Measurements from ENCODE around the gene NARF.
"Not testable (repeated sequence)": the region's sequence is repeated elsewhere in the genome, so short reads cannot be mapped to it uniquely, and the experiment has no call there.

NARF gene

GRCh38 chr17:82458179-82458884 is at the start of gene NARF:
Gene NARF, plus strand, starts transcription at chr17:82458741. Its CDS starts 63 bp downstream, at chr17:82458804.
- DNase-seq (ENCODE audit: low spot score), result peak; percentile 100

GRCh38 chr17:82408938-82409318 is 49.6 kb upstream of the NARF start:
- DNase-seq (ENCODE audit: low spot score), result no peak

DNA sequence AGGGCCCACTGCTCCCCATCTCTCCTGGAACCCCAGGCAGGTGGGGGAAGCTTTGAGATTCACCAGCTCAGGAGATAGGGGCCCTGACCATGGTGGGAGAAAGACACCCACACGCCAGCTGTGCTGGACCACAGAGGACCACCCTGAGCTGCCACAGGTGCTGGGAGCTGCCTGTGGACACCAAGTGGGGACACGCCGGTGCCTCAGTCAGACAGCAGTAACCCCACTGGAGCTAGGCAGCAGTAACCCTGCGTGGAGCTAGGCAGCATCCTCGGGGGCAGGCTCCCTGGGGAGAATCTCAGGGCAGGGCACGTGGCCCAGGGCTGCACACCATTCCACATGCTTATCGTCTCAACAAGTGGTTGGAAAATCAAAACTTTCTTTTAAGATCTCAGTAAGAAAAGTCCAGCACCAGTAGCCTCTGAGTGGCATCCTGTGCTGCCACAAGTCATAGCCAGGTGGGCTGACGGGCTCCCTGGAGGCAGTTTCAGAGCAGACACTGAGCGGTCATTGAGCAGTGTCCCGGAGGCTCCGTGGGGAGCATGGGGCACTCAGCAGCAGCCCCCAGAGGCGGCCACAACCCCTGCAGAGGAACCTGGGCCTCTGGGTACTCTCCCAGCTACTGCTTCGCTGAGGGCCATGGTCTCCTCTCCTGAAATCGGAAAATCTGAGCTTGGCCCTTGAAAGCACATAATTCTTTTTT is 48.4 kb upstream of the NARF start:
- DNase-seq (ENCODE audit: low spot score), result no peak

- no peak for DNase-seq (ENCODE audit: low spot score)
Observed at GRCh38 chr17:82411396-82412053, 47.0 kb upstream of the NARF start.

DNA sequence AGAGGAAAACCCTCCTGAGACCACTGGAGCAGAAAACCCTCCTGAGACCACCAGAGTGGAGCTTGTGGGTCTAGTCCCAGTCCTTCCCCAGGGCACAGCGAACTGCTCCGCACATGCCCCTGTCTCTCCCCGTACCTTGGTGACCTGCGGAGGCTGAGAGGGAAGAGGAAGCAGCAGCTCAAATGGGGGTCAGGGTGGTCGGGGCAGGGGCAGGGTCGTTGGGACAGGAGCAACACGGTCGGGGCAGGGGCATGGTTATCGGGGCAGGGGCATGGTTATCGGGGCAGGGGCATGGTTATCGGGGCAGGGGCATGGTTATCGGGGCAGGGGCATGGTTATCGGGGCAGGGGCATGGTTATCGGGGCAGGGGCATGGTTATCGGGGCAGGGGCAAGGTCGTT is 46.5 kb upstream of the NARF start:
- DNase-seq (ENCODE audit: low spot score), result not testable (repeated sequence)

DNA sequence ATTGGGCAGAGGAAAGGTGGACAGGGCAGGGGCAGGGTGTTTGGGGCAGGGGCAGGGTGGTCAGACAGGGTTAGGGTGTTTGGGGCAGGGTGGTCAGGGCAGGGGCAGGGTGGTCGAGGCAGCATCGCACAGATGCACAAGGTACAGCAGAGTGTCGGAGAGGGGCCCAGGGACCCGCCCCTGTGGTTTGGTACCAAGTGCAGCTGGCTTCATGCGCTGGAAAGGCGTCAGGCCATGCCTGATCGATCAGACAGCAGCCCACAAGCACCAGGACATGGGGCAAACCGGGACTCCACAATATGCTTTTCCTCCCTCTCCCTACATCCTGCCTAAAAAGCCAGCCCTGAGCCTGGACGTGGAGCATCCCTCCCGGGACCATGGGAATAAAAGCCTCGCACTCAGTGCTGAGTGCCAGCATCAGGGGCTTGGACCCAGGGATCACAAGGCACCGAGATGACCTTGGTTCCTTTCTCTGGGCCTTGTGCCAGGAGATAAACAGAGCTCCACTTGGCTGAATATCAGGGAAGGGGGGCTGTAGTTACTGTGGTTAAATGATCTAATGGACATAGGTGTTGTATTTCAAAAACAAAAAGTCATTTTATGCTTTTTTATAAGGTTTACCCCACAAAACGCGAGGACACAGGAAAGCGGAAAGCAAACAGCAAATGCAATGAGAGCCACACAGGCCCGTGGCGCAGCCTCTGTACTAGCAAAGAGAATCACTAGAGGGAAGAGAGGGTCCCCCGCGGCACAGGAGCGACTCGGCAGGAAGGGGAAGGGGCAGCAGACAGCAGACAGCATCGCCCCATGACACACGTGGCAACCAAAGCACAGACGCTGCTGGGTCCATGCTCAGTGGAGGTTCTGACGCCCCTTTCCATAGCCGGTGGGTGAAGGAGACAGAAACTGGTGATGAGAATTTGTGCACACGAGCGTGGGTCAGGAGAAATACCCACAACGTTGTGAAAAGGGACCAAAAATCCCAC is 45.7 kb upstream of the NARF start:
- no peak for DNase-seq (ENCODE audit: low spot score)

DNA sequence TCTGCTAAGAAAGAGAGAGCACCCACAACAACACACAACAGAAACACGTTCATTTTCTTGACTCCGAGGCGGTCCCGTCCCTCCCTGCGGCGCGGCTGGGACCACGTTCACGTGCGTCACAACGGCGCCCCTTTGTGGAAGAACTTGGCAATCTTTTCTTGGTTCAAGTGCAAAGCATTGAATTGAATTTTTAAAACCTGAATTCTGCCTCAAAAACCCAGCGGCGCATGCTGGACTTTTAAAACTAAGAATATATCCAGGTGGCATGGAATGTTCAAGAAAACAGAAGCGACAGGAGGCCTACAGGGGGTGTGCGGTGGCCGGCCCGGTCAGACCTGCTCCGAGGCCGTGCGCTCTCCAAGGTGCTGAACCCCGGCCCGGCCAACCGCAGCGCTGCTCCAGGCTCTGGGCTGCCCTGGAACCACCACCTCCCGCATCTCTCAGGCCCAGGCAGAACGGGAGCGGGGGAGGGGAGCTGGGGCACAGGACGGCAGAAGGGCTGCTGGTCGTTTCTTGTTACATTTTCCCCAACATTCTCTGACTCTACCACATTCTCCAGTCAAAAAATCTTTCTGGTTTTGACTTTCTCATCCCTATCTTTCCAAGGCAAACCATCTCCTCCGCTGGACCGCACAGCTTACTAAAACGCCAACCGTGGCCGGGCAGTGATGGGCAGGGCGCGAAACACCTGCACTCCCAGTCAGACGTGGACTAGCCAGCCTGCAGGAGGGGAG is 43.8 kb upstream of the NARF start:
- DNase-seq (ENCODE audit: low spot score), result peak; percentile 89

- DNase-seq (ENCODE audit: low spot score), result no peak
Observed at GRCh38 chr17:82415336-82415735, 43.2 kb upstream of the NARF start.

- DNase-seq (ENCODE audit: low spot score), result no peak
Observed at GRCh38 chr17:82415786-82416185, 42.8 kb upstream of the NARF start.

GRCh38 chr17:82416264-82416663 is 42.3 kb upstream of the NARF start:
- DNase-seq (ENCODE audit: low spot score), result no peak

DNA sequence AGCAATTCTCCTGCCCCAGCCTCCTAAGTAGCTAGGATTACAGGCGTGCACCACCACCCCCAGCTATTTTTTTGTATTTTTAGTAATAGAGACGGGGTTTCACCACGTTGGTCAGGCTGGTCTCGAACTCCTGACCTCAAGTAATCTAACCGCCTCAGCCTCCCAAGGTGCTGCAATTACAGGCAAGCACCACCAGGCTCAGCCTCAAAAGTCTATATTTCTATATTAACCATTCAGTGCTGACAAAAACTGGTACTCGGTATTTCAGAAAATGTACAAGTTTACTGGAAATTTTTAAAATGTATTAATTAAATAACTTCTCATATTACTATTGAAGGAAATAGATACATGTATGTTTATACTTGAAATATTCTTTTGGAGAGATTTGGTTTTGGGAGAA is 41.8 kb upstream of the NARF start:
- DNase-seq (ENCODE audit: low spot score), result no peak

DNA sequence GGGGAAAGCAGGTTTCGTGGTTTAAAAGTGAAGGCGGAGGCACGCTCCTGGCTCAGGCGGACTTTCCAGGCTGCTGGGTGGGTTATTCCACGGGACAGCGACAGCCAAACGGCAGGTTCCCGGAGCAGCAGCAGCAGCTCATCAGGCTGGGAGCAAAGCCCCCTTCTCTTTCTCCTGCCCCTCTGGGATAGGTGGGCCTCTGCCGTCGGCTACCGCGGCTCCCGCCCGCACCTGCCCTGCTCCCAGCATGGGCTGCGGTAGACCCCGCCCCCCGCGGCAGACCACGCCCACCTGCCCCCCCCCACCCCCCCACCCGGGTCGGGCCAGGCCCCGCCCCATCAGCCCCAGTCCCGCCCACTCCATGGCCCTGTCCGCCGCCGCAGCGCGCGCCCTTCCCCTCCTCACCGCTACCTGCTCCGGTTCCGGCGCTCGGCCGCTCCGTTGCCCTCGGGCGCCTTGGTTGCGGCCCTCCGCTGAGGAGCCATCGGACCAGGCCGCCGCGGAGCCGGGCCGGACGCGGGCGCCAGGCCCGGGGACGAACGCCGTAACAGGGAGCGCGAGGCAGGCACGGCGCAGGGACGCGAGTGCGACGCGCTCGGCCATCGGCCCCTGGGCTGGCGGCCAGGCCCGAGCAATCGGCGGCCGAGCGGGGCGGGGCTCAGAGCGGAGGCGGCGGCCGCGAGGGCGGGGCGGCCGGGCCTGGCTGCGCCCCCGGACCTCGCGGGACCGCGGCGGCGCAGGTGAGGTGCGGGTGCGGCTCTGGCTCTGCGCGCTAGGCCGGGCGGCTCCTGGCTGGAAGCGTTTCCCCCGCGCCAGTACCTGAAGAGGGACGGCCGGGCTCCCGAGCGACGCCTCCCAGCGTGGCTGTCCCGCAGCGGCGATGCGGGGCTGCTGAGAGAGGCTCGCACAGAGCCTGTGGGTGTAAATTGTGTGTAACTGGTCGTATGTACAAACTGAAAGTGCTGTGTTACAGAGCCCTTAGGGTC is 40.2 kb upstream of the NARF start, which contains the start of the genes HEXD and OGFOD3:
Gene HEXD (plus strand): TSS at position 347 of the 986 bp plus-strand sequence. CDS start 1,453 bp downstream, outside the sequence.
Gene OGFOD3 (minus strand): TSS at position 586 of the 986 bp plus-strand sequence. CDS start 101 bp downstream, at position 485.
- peak; percentile 100 for DNase-seq (ENCODE audit: low spot score)

GRCh38 chr17:82419540-82419939 is 39.0 kb upstream of the NARF start:
- no peak for DNase-seq (ENCODE audit: low spot score)

GRCh38 chr17:82424001-82424862 is 34.3 kb upstream of the NARF start:
- no peak for DNase-seq (ENCODE audit: low spot score)

DNA sequence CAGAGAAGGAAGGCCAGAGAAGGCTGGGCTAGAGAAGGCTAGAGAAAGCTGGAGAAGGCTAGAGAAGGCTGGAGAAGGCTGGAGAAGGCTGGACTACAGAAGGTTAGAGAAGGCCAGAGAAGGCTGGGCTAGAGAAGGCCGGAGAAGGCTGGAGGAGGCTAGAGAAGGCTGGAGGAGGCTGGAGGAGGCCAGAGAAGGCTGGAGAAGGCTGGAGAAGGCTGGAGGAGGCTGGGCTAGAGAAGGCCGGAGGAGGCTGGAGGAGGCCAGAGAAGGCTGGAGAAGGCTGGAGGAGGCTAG is 33.7 kb upstream of the NARF start:
- DNase-seq (ENCODE audit: low spot score), result no peak

GRCh38 chr17:82428546-82428945 is 30.0 kb upstream of the NARF start:
- DNase-seq (ENCODE audit: low spot score), result peak; percentile 36

DNA sequence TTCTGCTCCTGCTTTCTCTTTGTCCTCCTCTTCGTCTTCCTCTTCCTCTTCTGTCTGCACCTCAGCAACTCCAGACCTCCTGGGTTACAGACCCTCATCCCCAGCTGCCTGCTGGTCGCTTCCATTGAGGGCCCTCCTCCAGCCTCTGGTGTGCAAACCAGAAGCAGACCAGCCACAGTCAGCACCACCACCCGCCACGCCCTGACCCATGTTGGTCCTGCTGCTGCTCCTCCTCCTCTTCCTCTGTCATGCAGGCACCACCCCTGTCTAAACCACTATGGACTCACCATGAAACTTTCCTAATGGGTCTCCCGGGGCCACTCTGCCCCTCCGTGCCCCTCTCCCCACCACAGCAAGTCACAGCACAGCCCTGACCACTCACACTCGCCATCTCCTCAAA is 28.7 kb upstream of the NARF start:
- no peak for DNase-seq (ENCODE audit: low spot score)

DNA sequence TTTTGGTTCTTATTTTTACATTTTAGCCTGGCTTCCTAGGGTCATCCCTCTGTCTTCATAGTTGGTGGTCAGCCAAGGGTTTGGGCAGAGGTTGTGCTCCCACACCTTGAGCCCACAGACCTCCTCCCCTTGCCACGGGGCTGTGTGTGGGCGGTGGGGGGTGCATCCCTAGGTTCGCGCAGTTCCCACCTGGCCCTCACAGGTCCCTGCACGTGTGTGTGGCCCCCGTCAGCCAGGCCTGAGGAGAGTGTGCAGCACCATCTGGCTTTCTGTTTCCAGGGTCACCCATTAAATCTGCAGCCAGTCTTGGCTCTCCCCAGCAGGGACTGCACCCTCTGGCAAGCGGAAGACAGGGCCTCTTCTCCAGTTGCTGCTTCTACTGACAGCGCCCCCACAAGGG is 26.5 kb upstream of the NARF start:
- peak; percentile 34 for DNase-seq (ENCODE audit: low spot score)

Measured in D341Med (cell line).